A673 (cell line): ENCODE results near the gene SUSD4. TPM values are rescaled to one million over a fixed set of nuclear protein-coding genes. Genes with fewer than 3 reads are reported as not detected.

Experiments
- BruUV-seq: library from RNA; stranded (reverse); fragments of 400-500 nt; replicated peaks from 2 replicates; lab custom pipeline; 2021; lab: Mats Ljungman, UMichigan
- CTCF ChIA-PET: fragments of 300-600 bp; sonication (Branson Sonifier 250); formaldehyde crosslinking; loops from one replicate; lab custom pipeline; 2022; ENCODE audit warnings: antibody characterized with exemption; lab: Charles Lee
- POLR2A ChIA-PET: fragments of 300-600 bp; sonication (Branson Sonifier 250); formaldehyde crosslinking; loops from one replicate; lab custom pipeline; 2022; ENCODE audit warnings: antibody characterized with exemption; ENCODE audit not compliant: low non-redundant PET; lab: Charles Lee
- DNase-seq: peaks from one replicate; pipeline ENCODE4 v3.0.0-alpha.2; 2015; ENCODE audit warnings: low spot score
- H3K27ac ChIP-seq: fragments of 200-600 bp; sonication (generic); 2 replicates; pipeline ENCODE4 v1.5.1; 2016; ENCODE audit warnings: mixed run types, low read depth, mild to moderate bottlenecking, mixed read lengths, antibody characterized with exemption, low read length; ENCODE audit not compliant: poor library complexity, severe bottlenecking
- H3K27me3 ChIP-seq: fragments of 200-600 bp; sonication (generic); replicated peaks from 2 replicates; pipeline ENCODE4 v1.6.1; 2017; ENCODE audit warnings: mixed run types, low read depth, mild to moderate bottlenecking, mixed read lengths, antibody characterized with exemption, low read length; ENCODE audit not compliant: insufficient read depth, poor library complexity
- H3K36me3 ChIP-seq: fragments of 200-600 bp; sonication (generic); 2 replicates; pipeline ENCODE4 v1.6.1; 2016; ENCODE audit warnings: mixed run types, mild to moderate bottlenecking, mixed read lengths, antibody characterized with exemption, low read length; ENCODE audit not compliant: insufficient read depth, poor library complexity, severe bottlenecking
- H3K4me1 ChIP-seq: fragments of 200-600 bp; sonication (generic); 2 replicates; pipeline ENCODE4 v1.6.1; 2017; ENCODE audit warnings: mixed run types, mild to moderate bottlenecking, mixed read lengths, antibody characterized with exemption, low read length; ENCODE audit not compliant: insufficient read depth, poor library complexity, severe bottlenecking
- H3K4me3 ChIP-seq: fragments of 200-600 bp; sonication (generic); 2 replicates; pipeline ENCODE4 v1.5.1; 2016; ENCODE audit warnings: low read depth, mixed run types, mild to moderate bottlenecking, mixed read lengths, low read length; ENCODE audit not compliant: poor library complexity, severe bottlenecking
- H3K9me3 ChIP-seq: fragments of 200-600 bp; sonication (generic); 2 replicates; pipeline ENCODE4 v1.6.1; 2016; ENCODE audit warnings: mixed run types, low read depth, mild to moderate bottlenecking, mixed read lengths, antibody characterized with exemption, low read length; ENCODE audit not compliant: poor library complexity, severe bottlenecking
- EZH2 ChIP-seq: fragments of 200-600 bp; sonication (generic); IDR thresholded peaks from 2 replicates; pipeline ENCODE4 v1.6.1; 2017; ENCODE audit warnings: borderline replicate concordance, low read depth, mild to moderate bottlenecking, mixed read lengths, antibody characterized with exemption, low read length; ENCODE audit not compliant: poor library complexity, severe bottlenecking
- intact Hi-C: fragments of 100-400 bp; cut with micrococcal nuclease; formaldehyde crosslinking; loops from one replicate; pipeline ENCODE4 v1.10.0; 2022; ENCODE audit not compliant: unreplicated experiment
- total RNA-seq: library from RNA; stranded (reverse); gene quantifications from 2 replicates; pipeline ENCODE4 v1.2.3, GENCODE V29; 2021
- TF ChIP-seq, protein P1 (sequence below): fragments of 300-800, 200-600 bp; sonication (generic); conservative IDR thresholded peaks from 2 replicates; pipeline ENCODE4 v1.5.1; 2017; ENCODE audit warnings: low read depth, mild to moderate bottlenecking, antibody characterized with exemption, low read length, moderate library complexity, mixed read lengths

SUSD4 gene
- total RNA-seq, 1 experiment from 2014 or later: not detected

DNA sequence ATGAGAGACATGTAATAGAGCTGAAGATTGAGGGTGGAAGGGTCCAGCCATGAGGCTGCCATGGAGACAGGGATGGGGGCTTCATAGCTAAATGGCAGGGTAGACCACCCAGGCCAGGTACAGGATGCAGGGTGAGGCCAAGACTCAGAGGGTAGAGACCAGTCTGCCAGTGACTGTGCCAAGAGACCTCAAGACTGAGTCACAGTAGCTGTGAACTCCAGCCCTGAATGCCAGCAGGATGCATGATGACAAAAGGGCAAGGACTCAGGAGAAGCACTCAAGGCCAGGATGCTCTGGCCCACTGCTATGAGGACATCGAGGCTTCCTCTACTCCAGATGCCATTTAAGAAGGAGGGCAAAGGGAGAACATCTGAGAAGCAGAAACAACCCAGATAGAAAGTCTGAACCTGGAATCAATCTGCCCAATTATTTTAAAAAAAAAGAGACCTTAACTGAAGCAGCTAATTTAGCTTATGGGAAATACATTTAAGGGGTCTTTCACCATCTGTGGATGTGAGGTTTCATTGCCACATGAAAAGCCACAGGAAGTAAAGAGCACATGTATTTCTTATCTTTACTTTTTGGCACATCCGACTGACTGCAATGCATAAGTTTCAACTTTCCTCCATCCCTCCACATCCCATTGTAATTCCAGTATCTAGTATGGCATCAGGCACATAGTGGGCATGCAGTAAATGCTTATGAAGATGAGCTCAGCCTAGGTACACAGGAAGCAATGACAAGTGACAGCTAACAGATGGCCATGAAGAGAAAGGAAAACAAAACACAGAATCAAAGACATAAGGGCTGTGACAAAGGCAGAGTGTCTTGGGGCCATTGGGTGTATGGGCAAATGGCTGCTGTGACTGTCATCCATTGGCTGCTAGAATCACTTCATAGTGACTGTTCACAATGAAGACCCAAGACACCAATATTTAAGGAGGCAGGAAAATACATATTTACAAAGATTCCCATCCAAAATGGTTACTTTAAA is 40.2 kb downstream of the SUSD4 start:
- intact Hi-C loops: no loop called here
- BruUV-seq: no TSS peak
- peaks cover 15% of the 10 kb centered on the region for H3K27me3 ChIP-seq
- H3K36me3 ChIP-seq: no peaks in the 10 kb centered on the region
- CTCF ChIA-PET: no interaction called here
- no peaks in the 10 kb centered on the region for H3K4me1 ChIP-seq
- POLR2A ChIA-PET: no interaction called here
- no peaks in the 10 kb centered on the region for H3K9me3 ChIP-seq
- DNase-seq: no peak
- H3K4me3 ChIP-seq: no peak overlapping the region
- H3K27ac ChIP-seq: no peak overlapping the region
- TF ChIP-seq, protein P1, sequence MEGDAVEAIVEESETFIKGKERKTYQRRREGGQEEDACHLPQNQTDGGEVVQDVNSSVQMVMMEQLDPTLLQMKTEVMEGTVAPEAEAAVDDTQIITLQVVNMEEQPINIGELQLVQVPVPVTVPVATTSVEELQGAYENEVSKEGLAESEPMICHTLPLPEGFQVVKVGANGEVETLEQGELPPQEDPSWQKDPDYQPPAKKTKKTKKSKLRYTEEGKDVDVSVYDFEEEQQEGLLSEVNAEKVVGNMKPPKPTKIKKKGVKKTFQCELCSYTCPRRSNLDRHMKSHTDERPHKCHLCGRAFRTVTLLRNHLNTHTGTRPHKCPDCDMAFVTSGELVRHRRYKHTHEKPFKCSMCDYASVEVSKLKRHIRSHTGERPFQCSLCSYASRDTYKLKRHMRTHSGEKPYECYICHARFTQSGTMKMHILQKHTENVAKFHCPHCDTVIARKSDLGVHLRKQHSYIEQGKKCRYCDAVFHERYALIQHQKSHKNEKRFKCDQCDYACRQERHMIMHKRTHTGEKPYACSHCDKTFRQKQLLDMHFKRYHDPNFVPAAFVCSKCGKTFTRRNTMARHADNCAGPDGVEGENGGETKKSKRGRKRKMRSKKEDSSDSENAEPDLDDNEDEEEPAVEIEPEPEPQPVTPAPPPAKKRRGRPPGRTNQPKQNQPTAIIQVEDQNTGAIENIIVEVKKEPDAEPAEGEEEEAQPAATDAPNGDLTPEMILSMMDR: no peak
- TF ChIP-seq EZH2: no peak

DNA sequence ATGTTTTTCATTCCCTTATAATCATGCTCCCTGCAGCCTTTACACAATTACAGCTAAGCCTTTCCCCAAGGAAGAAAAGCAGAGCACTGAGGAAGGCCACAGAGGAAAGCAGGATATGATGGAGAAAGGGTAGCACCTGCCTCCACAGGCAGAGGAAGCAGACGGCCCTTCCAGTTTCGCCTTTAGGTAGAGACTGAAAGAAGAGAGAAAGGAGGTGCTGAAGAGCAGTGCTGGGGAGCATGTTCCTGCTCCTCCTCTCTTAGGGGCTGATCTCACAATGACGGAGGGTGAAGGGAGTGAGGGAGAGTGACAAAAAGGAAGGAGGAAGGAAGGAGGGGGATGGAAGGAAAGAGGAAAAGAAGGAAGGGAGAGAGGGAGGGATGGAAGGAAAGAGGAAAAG is 41.1 kb downstream of the SUSD4 start:
- H3K27ac ChIP-seq: no peak overlapping the region
- no peak for DNase-seq
- no peaks in the 10 kb centered on the region for H3K4me1 ChIP-seq
- no peaks in the 10 kb centered on the region for H3K9me3 ChIP-seq
- intact Hi-C loops: no loop called here
- TF ChIP-seq, protein P1: no peak
- no peak for TF ChIP-seq EZH2
- BruUV-seq: no TSS peak
- H3K36me3 ChIP-seq: no peaks in the 10 kb centered on the region
- POLR2A ChIA-PET: no interaction called here
- no peak overlapping the region for H3K4me3 ChIP-seq
- H3K27me3 ChIP-seq: peaks cover 15% of the 10 kb centered on the region
- CTCF ChIA-PET: no interaction called here

DNA sequence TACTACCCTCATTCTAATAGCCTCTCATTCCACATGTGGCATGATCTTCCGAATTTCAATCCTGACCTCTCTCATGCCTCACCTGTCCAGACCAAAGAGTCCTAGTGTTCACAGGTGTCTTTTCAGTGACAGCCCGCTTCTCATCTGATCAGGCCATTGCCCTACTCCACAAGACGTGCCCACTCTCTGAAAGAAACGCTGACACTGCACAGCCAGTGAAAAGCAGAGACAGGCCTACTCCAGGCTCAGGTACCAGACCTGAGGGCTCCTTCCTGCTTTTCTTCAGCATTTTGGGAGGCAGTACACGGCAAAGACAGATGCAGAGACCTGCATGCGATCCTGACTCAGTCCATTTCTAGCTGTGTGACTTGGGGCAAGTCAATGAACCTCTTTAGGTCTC is 43.0 kb downstream of the SUSD4 start:
- DNase-seq: no peak
- BruUV-seq: no TSS peak
- TF ChIP-seq EZH2: no peak
- TF ChIP-seq, protein P1: no peak
- CTCF ChIA-PET: no interaction called here
- Histone ChIP-seq H3K9me3 (no peaks in the 10 kb centered on the region), H3K4me3 (no peak overlapping the region), H3K27me3 (peaks cover 15% of the 10 kb centered on the region), H3K4me1 (no peaks in the 10 kb centered on the region), H3K27ac (no peak overlapping the region), H3K36me3 (no peaks in the 10 kb centered on the region)
- intact Hi-C loops: no loop called here
- POLR2A ChIA-PET: no interaction called here
